Tibial nerve (tissue), 4 donors: ENCODE data around the gene PTPN14. TPM values are rescaled to one million over a fixed set of nuclear protein-coding genes. Genes with fewer than 3 reads are reported as not detected.

ENCODE experiments used
- DNase-seq, 2 donors: peaks; one replicate each; pipeline ENCODE4 v3.0.0-alpha.2; 2019; ENCODE audit warnings: low spot score in 2 of 2
- H3K27ac ChIP-seq, 4 donors: fragments of 200-600 bp; sonication (generic) in 3 of 4; one replicate each; pipeline ENCODE4 v1.5.1; 2017 to 2019; ENCODE audit warnings: mild to moderate bottlenecking in 1 of 4
- H3K27me3 ChIP-seq, 2 donors: fragments of 200-600 bp; sonication (generic) in 1 of 2; one replicate each; pipeline versions ENCODE4 v1.5.1 to v1.6.0; 2017 to 2019
- H3K36me3 ChIP-seq, 3 donors: fragments of 200-600 bp; sonication (generic); one replicate each; pipeline ENCODE4 v1.5.1; 2018 to 2019
- H3K4me1 ChIP-seq, 4 donors: fragments of 200-600 bp; sonication (generic) in 3 of 4; one replicate each; pipeline ENCODE4 v1.5.1; 2017 to 2019
- H3K4me3 ChIP-seq, 4 donors: fragments of 200-600 bp; sonication (generic) in 3 of 4; one replicate each; pipeline ENCODE4 v1.5.1; 2017 to 2019; ENCODE audit warnings: mild to moderate bottlenecking in 1 of 4, moderate library complexity in 1 of 4
- H3K9me3 ChIP-seq, 4 donors: fragments of 200-600 bp; sonication (generic) in 3 of 4; one replicate each; pipeline ENCODE4 v1.5.1; 2017 to 2019
- CTCF ChIP-seq, 5 experiments: fragments of 200-600 bp in 3 of 5; fragments of 450-650 bp in 2 of 5; sonication (generic) in 3 of 5; IDR thresholded peaks; one replicate each; pipeline ENCODE4 v1.5.1; 2016 to 2019; ENCODE audit warnings: antibody characterized with exemption in 5 of 5, mild to moderate bottlenecking in 3 of 5, moderate library complexity in 2 of 5
- EP300 ChIP-seq, 2 donors: sonication (generic); formaldehyde crosslinking; IDR thresholded peaks; one replicate each; pipeline ENCODE4 v1.6.1; 2017; ENCODE audit warnings: antibody characterized with exemption in 2 of 2, mild to moderate bottlenecking in 1 of 2
- POLR2A ChIP-seq, 2 donors: fragments of 450-650 bp; IDR thresholded peaks; one replicate each; pipeline ENCODE4 v1.6.1; 2017; ENCODE audit warnings: antibody characterized with exemption in 2 of 2, mild to moderate bottlenecking in 2 of 2, moderate library complexity in 2 of 2
- WGBS, 2 donors: methylation state at CpG; one replicate each; pipeline ENCODE4 v1.1.5; 2018; 5-methylcytosine and 5-hydroxymethylcytosine counted together
- total RNA-seq, 4 donors: library from RNA; depleted of rRNA; stranded (reverse); fragments of >200 nt; gene quantifications; one replicate each; pipeline ENCODE4 v1.1.0, GENCODE V29; 2016

Gene PTPN14
- total RNA-seq, 4 donors from 2014 or later, result 25.8 to 47.4 (median 38.2) TPM

- Histone ChIP-seq H3K9me3 (no peaks in the 10 kb centered on the region), H3K27me3 (no peaks in the 10 kb centered on the region), H3K4me1 (no peaks in the 10 kb centered on the region), H3K4me3 (no peak overlapping the region), H3K27ac (no peak overlapping the region), H3K36me3 (peaks cover 0 to 6% (median 0%) of the 10 kb centered on the region in 3 donors)
- TF ChIP-seq CTCF (IDR thresholded peaks at IDR 0.05) (no peak), POLR2A (IDR thresholded peaks at IDR 0.05) (no peak), EP300 (IDR thresholded peaks at IDR 0.05) (no peak)
- 76% methylated on average over 10 of the region's 10 CpGs for WGBS, 2 donors
- DNase-seq, result no peak
These were observed 232.3 kb downstream of the PTPN14 start for GRCh38 chr1:214318956-214319736.

- TF ChIP-seq CTCF (IDR thresholded peaks at IDR 0.05) (no peak), POLR2A (IDR thresholded peaks at IDR 0.05) (no peak), EP300 (IDR thresholded peaks at IDR 0.05) (no peak)
- no peak for DNase-seq
- H3K27me3 ChIP-seq, result no peaks in the 10 kb centered on the region
- no peak overlapping the region for H3K27ac ChIP-seq
- H3K4me3 ChIP-seq, result no peak overlapping the region
- WGBS, 2 donors, result 43 to 45% methylated on average over 6 of the region's 6 CpGs
- no peaks in the 10 kb centered on the region for H3K9me3 ChIP-seq
- no peaks in the 10 kb centered on the region for H3K4me1 ChIP-seq
- H3K36me3 ChIP-seq, result peaks cover 0 to 6% (median 0%) of the 10 kb centered on the region in 3 donors
These were observed 233.0 kb downstream of the PTPN14 start for GRCh38 chr1:214318356-214318755.

- WGBS, 2 donors, result 81 to 82% methylated on average over 5 of the region's 5 CpGs
- H3K36me3 ChIP-seq, result peaks cover 0 to 6% (median 0%) of the 10 kb centered on the region in 3 donors
These were observed 233.7 kb downstream of the PTPN14 start for GRCh38 chr1:214317734-214318133.

GRCh38 chr1:214317300-214317699, 234.1 kb downstream of the PTPN14 start:
- no peaks in the 10 kb centered on the region for H3K4me1 ChIP-seq
- H3K27me3 ChIP-seq, result no peaks in the 10 kb centered on the region
- TF ChIP-seq POLR2A (IDR thresholded peaks at IDR 0.05) (no peak), CTCF (IDR thresholded peaks at IDR 0.05) (no peak), EP300 (IDR thresholded peaks at IDR 0.05) (no peak)
- no peaks in the 10 kb centered on the region for H3K9me3 ChIP-seq
- 63 to 70% methylated on average over 4 of the region's 4 CpGs for WGBS, 2 donors
- DNase-seq, result no peak
- no peak overlapping the region for H3K27ac ChIP-seq
- H3K4me3 ChIP-seq, result no peak overlapping the region
- H3K36me3 ChIP-seq, result peaks cover 0 to 6% (median 0%) of the 10 kb centered on the region in 3 donors

More at GRCh38 chr1:214317734-214318133, 233.7 kb downstream of the PTPN14 start:
- H3K27ac ChIP-seq, result no peak overlapping the region
- H3K9me3 ChIP-seq, result no peaks in the 10 kb centered on the region
- no peak overlapping the region for H3K4me3 ChIP-seq
- H3K27me3 ChIP-seq, result no peaks in the 10 kb centered on the region
- H3K4me1 ChIP-seq, result no peaks in the 10 kb centered on the region
- no peak for DNase-seq
- TF ChIP-seq POLR2A (IDR thresholded peaks at IDR 0.05), result no peak

- Histone ChIP-seq H3K27ac (no peak overlapping the region), H3K4me3 (no peak overlapping the region), H3K9me3 (no peaks in the 10 kb centered on the region), H3K27me3 (no peaks in the 10 kb centered on the region), H3K36me3 (peaks cover 0 to 6% (median 0%) of the 10 kb centered on the region in 3 donors), H3K4me1 (no peaks in the 10 kb centered on the region)
- no peak for TF ChIP-seq EP300 (IDR thresholded peaks at IDR 0.05)
- TF ChIP-seq CTCF (IDR thresholded peaks at IDR 0.05), result no peak
- no peak for TF ChIP-seq POLR2A (IDR thresholded peaks at IDR 0.05)
- no peak for DNase-seq
- WGBS, 2 donors, result 81 to 84% methylated on average over 5 of the region's 5 CpGs
These were observed 234.8 kb downstream of the PTPN14 start for GRCh38 chr1:214316593-214316992.
